Ecto neural progenitor cell (in vitro differentiated cells): Measurements from ENCODE around the gene ATOH8.
"Not testable (repeated sequence)": the region's sequence is repeated elsewhere in the genome, so short reads cannot be mapped to it uniquely, and the experiment has no call there.

ENCODE experiments used
- DNase-seq: peaks from one replicate; pipeline ENCODE4 v3.0.0-alpha.2; 2018; ENCODE audit warnings: low spot score

Gene ATOH8

GRCh38 chr2:85828725-85829124 lies 74.9 kb downstream of the ATOH8 start:
- DNase-seq: no peak

- DNase-seq: not testable (repeated sequence)
These were observed 75.6 kb downstream of the ATOH8 start for GRCh38 chr2:85829394-85829793.

GRCh38 chr2:85830645-85831044 lies 76.9 kb downstream of the ATOH8 start:
- no peak for DNase-seq

- no peak for DNase-seq
These were observed 77.9 kb downstream of the ATOH8 start for GRCh38 chr2:85831735-85832134.

- DNase-seq: no peak
These were observed 80.7 kb downstream of the ATOH8 start for GRCh38 chr2:85834466-85834865.
